CD4-positive, alpha-beta T cell treated with Interferon gamma for 1 hour (primary cell): Measurements from ENCODE around the gene LTK.

ENCODE experiments used
- DNase-seq: peaks from one replicate; pipeline ENCODE4 v3.0.0-alpha.2; 2020

Gene LTK

DNA sequence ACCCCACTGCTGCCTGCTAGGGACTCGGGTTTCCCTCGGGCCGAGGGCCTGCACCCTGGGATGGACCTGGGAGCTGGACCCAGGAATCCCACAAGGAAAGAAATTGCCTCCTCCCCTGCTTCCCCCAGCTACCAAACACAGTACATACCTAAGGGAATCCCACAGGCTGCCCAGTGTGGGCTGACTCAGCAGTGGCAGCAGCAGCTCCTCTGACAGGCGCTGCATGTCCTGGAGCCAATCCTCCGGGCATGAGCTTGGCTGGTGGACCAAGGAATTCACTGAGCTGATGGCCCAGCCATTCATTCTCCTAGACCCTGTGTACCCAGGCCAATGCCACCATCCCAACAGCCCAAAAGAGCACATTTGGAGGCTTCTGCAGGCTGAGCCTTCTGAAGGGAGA lies 9.5 kb upstream of the LTK start:
- DNase-seq: no peak

DNA sequence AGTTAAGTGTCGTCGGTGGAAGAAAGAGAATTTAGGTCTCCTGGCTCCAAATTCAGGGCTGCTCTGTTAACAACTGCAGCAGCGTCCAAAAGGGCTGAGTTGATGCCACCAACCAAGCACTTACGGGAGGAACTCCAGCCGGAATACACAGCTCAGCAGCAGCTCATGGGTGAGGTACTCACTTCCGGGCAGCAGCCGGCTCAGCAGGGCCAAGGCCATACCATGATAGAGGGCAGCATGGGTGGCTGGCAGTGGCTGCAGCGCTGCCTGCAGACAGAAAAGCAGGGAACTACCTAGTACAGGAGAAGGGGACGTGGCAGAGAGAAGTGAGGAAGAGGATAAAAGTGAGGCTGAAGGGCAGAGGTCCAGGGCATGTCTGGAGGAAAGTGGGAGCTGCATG lies 8.0 kb upstream of the LTK start:
- no peak for DNase-seq

DNA sequence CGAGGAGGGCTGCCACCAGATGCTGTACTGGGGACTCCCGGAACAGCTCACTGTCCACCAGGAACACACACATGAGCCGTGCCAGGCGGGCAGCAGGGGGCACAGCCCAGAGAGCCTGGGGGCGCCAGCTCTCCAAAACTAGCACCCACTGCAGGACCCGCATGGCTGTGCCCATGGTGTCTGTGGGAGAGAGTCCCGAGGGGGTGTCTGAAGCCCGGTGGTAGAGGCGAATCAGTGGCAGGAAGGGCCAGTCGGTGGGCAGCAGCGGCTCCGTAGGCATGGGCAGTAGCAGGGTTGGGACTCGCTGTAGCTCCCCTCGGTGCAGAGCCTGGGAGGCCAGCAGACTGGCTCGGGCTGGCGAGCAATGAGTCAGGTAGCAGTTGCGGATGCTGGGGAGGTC lies 7.0 kb upstream of the LTK start:
- no peak for DNase-seq

DNA sequence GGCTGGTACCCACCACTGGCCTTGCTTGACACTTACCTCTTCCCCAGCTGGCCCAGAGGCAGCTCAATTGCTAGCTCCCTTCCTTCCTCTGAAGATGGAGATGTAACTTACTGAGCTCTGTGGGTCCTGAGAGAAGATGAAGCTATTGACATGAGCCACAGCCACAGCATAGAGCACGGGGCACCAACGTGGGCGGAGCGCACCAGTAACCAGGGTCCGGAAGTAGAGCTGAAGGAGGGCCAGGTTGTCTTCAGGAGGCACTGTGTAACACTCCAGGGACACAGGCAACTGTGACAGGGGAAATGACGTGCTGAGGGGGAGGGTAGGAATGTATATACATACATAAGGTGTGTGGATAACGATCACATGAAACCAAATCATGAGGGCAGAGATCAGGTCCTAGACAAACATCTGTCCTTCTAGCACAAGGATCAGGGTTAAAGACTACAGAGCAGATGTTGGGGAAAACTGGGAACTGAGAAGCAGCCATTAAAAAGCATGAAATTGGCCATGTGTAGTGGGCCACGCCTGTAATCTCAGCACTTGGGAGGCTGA lies 4.3 kb upstream of the LTK start:
- DNase-seq: no peak

DNA sequence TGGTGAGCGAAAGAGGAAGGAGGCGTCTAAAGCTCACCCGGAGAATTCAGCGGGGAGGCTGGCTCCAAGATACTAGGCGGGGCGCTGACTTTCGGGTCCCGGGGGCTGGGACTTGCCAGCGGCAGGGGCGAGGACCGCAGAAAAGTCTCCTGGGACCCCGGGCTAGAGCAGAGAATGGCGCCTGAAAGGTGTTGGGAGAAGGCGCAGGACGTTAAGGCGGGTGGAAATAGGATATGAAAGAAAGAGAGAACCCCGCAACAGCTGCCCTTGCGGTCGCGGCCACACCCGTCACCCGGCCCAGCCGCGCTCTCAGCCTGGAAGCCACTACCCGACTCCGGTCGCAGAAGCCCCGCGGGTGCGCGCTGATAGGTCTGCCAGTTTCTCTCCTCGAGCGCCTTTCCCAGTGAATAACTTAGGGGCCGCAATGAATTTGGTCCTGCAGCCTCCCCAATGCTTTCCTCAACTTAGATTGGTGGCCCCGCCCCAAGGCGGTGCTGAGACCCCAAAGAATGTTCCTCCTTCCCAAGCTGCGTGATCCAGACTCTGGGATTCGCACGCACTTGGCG lies 604 bp downstream of the LTK start:
- DNase-seq: peak; percentile 36

DNA sequence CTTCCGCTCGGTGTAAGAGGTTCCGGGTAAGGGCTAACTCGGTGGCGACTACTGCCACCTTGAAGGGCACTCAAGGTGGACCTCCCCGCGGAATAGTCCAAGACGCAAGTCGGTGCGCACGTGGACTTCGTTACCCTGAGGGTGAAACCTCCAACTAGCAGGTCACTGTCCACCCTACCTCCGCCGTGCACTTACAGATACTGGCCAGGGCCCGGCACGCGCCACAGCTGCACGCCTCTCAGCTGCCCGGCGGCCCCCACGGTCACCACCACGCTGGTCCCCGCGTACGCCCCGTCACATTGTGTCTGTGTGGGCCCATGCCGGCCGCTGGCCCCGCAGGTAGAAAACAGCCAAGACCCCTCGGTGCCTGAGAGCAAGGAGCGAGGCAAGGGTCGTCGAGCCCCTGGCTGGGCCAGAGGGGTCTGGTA lies 1.1 kb downstream of the LTK start:
- no peak for DNase-seq

DNA sequence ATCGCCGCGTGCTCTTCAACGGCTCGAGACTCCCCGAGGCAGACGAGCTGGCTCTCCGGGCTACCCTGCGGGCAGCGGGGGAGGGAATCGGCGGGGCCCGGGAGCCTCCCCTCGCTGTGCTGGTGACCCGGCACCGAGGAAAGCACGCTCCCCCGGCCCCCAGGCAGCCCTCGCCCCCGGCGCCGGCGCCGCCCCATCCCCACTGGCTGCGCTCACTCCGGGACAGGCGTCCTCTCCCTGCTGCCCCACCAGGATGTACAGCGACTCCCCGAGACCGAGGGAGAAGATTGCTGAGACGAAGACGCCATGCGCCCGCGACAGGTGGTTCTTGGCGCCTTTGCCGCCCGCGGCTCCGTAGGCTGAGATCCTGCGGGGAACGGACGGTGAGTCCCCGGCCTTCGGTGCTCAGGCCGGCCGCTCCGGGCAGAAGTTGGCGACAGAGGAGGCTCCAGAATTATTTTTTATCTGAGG lies 1.7 kb downstream of the LTK start:
- no peak for DNase-seq

DNA sequence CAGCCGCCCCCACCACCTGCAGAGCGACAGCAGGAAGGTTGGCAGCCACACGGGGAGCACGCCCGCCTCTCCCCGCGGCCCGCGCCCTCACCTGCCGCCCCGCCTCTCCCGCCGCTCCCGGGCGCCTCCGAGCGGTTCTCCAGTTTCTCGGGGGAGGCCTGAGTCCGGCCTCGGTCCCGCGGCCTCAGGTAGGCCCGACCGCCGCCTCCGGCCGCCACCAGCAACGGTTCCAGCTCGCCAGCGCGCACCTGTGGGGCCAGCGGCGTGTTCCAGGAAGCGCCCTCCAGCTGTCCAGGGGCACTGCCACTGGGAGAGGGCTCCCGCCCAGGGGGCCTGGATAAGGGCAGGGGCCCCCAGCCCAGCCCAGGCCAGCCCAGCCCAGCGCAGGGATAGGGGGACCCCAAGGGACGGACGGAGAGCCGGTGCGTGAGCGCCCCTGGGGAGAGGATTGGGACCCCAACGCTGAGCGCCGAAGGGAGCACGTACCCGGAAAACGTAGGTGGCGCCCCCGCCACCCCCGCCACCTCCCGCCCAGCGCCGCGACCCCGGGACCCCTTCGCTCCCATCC lies 2.2 kb downstream of the LTK start:
- no peak for DNase-seq

DNA sequence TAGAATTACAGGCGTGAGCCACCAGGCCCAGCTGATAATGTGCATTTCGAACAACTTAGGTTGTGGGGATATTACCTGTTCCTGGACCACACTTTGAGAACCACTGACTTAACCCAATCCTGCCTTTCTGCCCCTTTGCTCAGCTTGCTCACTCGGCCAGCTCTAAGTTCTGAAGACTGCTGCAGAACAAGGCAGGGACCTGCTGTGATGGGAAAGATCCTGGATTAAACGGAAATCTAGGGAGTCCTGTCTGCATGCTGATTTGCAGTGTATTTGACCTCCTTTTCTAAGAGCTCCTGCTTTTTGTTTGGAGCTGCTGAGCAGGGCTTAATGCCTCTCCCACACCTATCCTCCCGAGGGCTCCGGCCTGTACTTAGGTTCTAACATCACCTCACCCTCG lies 2.9 kb downstream of the LTK start:
- DNase-seq: no peak

DNA sequence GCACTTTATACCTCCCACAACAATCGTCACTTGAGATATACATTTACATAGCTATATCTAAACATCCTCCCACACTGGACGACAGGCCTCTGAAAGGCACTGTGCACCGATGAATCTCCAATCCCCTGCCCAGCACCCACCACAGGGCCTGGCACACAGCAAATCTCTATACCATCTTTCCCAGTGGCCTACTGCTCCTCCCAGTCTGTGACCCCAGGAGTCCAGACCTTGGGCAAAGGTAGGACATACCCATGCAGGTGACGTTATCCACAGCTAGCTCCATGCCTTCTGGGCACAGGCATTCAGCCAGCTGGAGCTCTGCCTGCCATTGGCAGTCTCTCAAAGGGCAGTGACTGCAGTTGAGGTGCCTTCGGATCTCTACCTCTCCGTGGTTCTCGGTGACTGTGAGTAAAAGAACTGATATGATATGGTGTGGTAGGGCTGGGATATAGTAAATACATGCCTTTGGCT lies 5.8 kb downstream of the LTK start:
- no peak for DNase-seq

DNA sequence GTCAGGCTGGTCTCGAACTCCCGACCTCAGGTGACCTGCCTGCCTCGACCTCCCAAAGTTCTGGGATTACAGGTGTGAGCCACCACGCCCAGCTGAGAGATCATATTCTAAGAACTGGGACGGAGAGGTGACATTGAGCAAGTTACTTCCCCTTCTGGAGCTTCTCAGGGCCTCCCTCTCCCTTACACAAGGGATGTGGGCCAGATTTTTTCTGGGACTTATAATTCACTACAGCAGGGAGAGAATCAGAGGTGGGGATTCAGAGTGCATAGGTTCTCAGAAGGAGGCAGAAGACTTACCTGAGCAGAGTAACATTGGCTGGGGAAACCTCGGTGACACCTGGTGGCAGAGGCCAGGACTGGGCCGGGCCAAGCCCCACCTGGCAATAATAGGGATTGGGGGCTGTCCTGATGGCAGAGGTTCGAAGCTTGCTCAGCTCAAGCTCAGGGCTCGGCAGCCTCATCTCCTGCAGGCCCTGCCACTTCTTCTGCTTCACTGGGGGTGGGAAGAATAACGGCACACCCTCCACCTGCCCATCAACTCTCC lies 6.8 kb downstream of the LTK start:
- DNase-seq: no peak

DNA sequence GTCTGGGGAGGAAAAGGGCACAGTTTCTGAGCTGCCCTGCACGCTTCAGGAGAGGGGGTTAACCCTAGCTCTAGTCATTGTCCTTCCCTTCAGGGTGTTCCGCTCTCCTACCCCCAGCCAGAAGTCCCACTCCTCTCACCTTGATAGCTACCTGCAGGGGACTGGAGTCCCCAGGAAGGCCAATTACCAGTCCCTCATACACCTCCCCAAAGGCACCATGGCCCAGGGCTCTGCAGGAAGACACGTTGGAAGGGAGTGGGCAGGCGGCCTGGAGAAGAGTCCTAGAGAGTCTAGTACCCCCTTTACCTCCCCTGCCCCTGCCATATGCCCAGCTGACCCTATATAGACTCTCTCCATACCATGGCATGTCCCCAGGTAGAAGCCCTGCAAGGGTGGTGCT lies 7.9 kb downstream of the LTK start:
- no peak for DNase-seq

DNA sequence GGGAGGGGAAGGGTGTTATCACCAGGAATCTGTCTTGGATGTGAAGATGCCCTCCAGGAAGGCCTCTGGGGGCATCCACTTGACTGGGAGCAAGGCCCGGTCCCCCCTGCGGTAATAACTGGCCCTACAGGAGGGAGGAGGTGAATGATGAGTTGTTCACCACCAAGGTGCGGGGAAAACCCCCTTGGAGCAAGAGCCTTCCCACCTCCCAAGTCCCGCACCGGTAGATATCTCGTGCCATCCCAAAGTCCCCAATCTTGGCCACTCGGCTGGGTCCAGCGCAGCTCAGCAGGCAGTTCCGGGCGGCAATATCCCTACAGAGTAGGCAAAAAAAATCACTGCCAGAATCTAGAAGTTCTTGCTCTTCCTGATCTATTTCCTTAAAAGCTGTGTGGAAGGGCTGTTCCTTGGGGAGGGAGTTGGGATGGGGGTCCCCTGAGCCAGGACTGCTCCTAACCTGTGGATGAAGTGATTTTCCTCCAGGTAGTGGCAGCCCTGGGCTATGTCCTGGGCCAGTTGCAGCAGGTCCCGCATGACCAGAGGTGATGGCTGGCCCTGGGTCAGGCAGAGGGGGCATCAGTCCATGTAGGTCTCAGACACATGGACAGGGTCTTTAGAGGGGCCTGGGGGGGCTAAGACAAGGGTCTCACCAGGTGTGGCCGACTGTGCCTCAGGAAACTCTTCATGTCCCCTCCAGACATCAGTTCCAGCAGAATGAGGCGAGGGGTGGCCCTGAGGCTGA lies 8.7 kb downstream of the LTK start:
- DNase-seq: no peak

DNA sequence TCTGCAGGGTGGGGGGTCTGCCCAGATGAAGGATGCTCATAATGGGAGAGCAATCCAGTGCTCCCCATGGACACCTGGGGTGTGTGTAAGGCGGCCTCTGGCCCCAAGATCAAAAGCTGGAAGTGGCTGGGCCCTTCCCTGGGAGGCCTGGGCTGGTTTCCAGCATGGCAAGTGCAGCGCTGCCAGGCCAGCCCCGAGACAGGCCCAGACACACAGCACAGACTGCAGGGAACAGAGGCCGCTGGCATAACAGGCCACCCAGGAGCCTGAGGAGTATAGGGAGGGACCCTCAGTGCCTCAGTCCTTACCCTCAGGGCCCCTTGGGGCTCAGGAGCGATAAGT lies 10.0 kb downstream of the LTK start:
- no peak for DNase-seq

DNA sequence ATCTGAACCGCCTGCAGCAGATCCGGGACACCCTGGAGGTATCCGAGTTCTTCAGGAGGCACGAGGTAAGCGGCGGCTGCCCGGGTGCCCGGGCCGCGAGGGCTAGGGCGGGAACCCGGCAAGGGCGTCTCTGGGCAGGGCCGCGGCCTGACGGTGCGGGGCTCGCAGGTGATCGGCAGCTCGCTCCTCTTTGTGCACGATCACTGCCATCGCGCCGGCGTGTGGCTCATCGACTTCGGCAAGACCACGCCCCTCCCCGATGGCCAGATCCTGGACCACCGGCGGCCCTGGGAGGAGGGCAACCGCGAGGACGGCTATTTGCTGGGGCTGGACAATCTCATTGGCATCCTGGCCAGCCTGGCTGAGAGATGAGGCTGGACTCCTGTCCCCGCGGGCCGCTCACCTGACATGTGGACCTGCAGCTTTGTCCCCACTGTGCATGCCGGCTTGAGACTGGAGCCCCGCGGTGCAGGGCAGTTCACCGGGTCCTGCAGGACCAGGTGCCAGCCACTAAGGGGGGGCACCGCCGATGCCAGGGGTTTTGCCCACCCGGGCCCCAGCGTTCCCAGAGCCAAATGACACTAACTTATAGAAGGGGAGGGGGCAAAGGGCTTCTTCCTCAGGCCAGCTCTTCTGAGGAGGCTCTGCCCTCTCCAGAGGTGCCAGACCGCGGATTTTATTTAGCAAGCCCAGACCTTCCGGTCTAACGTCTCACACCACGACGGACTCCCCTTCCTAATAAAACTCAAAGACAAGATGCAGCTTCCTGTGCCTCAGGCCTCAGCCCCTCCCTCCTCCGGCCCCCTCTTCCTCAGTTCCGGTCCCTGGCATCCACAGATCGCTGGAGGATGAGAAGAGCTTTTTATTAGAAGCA lies 10.6 kb downstream of the LTK start:
- DNase-seq: no peak

DNA sequence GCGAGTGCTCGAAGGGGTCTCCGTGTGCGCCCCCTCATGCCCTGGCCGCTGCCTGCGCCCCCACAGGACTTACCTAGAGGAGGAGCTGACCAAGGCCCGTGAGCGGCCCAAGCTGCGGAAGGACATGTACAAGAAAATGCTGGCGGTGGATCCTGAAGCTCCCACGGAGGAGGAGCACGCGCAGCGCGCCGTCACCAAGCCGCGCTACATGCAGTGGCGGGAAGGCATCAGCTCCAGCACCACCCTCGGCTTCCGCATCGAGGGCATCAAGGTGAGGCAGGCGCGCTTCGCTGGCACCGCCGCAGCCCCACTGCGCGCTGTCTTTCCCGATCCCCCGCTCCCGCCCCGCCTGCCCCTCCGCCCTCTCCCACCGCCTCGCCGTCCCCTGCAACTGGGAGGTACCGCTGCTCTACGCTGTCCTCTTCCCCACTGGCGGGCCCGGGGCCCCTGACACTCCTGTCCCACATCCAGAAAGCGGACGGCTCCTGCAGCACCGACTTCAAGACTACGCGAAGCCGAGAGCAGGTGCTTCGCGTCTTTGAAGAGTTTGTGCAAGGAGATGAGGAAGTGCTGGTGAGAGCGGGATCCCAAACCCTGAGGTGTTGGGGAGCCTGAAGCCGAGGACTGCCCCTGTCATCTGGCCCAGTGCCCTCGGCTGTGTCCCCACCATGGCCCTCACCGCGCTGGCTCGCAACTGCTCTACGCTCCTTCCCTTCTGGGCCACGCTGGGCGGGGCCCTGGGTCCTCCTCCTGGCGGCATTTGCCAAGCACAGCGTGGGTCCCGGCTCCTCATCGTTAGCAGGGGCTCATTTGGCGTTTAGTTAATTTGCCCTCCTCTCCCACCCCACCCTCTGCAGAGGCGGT lies 11.5 kb downstream of the LTK start:
- DNase-seq: no peak

DNA sequence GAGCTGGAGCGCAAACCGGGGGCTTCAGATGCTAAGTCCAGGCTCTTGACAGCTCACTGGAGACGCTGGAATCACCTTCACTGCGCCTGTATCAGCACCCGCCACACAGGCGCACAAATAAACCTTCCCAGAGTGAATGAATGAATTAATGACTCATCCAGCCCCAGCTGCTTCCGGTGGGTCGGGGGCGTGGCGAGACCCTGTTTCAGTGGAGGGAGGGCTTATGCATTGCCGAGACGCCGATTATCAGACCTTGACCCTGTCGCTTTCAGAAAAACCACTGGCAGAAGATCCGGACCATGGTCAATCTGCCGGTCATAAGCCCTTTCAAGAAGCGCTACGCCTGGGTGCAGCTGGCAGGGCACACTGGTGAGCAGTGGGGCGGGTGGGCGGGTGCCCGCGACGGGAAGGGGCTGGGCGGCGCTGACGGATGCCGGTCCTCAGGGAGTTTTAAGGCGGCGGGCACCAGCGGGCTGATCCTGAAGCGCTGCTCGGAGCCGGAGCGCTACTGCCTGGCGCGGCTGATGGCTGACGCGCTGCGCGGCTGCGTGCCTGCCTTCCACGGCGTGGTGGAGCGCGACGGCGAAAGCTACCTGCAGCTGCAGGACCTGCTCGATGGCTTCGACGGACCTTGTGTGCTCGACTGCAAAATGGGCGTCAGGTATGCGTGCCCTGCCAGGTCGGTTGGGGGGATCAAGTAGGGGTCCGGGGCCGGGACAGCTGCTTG lies 12.3 kb downstream of the LTK start:
- no peak for DNase-seq

DNA sequence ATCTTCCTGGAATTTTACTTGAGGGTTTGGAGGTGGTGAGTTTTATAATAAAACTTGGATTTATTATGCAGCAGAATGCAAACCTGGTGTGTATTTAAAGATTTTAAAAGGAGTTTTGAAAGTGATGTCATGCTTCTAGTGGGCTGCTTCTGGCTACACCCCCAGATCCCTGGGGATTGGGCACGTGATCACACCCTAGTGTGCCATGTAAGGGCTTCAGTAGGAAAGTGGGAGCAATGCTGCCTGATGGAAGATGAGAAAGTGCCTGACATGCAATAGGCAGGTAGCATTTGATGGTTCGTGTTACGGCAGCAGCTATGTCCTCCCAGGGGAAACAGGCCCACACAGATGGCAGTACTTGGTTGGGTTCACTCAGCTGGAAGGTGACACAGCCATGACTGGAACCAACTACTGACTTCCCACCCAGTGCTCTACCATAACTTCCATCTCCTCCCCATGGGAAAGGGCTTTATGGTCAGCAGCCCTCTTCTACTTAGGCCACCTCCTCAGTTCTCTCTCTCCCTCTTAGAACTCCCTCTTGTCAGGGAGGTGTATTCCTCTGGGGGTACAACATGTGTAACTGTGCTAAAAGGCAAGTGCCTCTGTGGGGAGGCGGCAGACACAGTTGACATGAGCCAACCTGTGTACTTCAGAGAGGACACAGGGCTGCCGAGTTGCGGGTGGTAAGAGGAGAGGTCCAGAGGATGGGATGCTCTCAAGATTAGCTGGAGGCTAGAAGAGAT lies 14.3 kb downstream of the LTK start:
- no peak for DNase-seq

DNA sequence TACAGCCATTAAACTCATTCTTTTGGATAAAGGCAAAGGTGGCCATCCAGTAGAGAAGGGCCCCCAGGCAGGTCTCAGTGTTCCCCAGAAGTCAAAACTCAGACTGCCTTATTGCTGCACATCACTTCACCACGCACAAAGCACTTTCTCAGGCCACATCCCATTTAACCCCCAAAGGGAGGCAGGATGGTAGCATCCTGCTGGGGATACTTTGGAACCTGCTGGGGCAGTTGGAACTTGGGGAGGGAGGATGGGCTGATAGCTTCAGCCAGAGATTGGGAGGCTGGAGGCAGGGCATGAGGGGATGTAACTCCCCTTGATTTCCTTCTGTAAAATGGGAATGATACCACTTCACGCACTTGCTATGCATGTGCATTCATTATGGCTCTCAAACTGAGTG lies 15.0 kb downstream of the LTK start:
- DNase-seq: no peak
